Lung (tissue), 12 donors: ENCODE results near the gene CFAP91. TPM values are rescaled to one million over a fixed set of nuclear protein-coding genes. Genes with fewer than 3 reads are reported as not detected.

Source experiments
- ATAC-seq: fragments of 200-7000 bp; cut with Tn5 transposase; one replicate; pipeline ENCODE4 v1.9.1; 2020; ENCODE audit warnings: moderate number of reproducible peaks; ENCODE audit not compliant: insufficient read depth, low FRiP score
- DNase-seq, 3 donors: peaks; one replicate each; pipeline ENCODE4 v3.0.0-alpha.2; 2013 to 2017
- H3K27ac ChIP-seq, 2 donors: one replicate each; pipeline ENCODE4 v1.5.1; 2013; ENCODE audit warnings: mild to moderate bottlenecking in 2 of 2, moderate library complexity in 2 of 2, control low read depth in 1 of 2, inconsistent platforms in 1 of 2, low read depth in 1 of 2, low read length in 1 of 2
- H3K27me3 ChIP-seq, 3 donors: one replicate each; pipeline ENCODE4 v1.5.1; 2013; ENCODE audit warnings: low read length in 2 of 3; ENCODE audit not compliant: control insufficient read depth in 3 of 3, insufficient read depth in 3 of 3
- H3K36me3 ChIP-seq, 4 donors: one replicate each; pipeline ENCODE4 v1.5.1; 2013; ENCODE audit warnings: low read length in 4 of 4, mild to moderate bottlenecking in 1 of 4, moderate library complexity in 1 of 4; ENCODE audit not compliant: control insufficient read depth in 4 of 4, insufficient read depth in 4 of 4
- H3K4me1 ChIP-seq, 5 donors: one replicate each; pipeline ENCODE4 v1.5.1; 2013; ENCODE audit warnings: low read length in 5 of 5, mild to moderate bottlenecking in 2 of 5, moderate library complexity in 1 of 5; ENCODE audit not compliant: control insufficient read depth in 5 of 5, insufficient read depth in 5 of 5
- H3K4me3 ChIP-seq: one replicate; pipeline ENCODE4 v1.5.1; 2013; ENCODE audit warnings: mild to moderate bottlenecking, control low read depth, moderate library complexity
- H3K9ac ChIP-seq, 2 donors: one replicate each; pipeline ENCODE4 v1.5.1; 2013; ENCODE audit warnings: low read length in 2 of 2, control low read depth in 1 of 2; ENCODE audit not compliant: insufficient read depth in 1 of 2
- H3K9me3 ChIP-seq, 4 donors: one replicate each; pipeline ENCODE4 v1.5.1; 2013; ENCODE audit warnings: low read length in 3 of 4, mild to moderate bottlenecking in 1 of 4, moderate library complexity in 1 of 4; ENCODE audit not compliant: control insufficient read depth in 4 of 4, insufficient read depth in 3 of 4
- CTCF ChIP-seq: IDR thresholded peaks from 2 replicates; pipeline ENCODE4 v1.5.1; 2012; ENCODE audit warnings: mild to moderate bottlenecking; ENCODE audit errors: control extremely low read depth, extremely low read depth
- WGBS, 2 donors: extraction: QIAGEN DNeasy Blood & Tissue Kit; methylation state at CpG; one replicate each; pipeline ENCODE4 v1.1.7; 2013; 5-methylcytosine and 5-hydroxymethylcytosine counted together
- polyA plus RNA-seq, 2 donors: library from polyadenylated mRNA; stranded (reverse); fragments of 200-250 nt; gene quantifications; one replicate each; pipeline ENCODE4 v1.2.1, GENCODE V29; 2013
- total RNA-seq, 2 donors: library from RNA; depleted of rRNA in 1 of 2; stranded (reverse); fragments of >200 nt in 1 of 2; gene quantifications; one replicate each; pipeline ENCODE4 v1.2.1, GENCODE V29; 2014 to 2021
- donor health status: control.
- donor health status: control.
- donor health status: Bipolar disorder and iron deficiency.
- donor health status: healthy.
- donor health status: DM: yes; HTN: yes; CAD: no.

The CFAP91 gene
- total and polyA plus RNA-seq, 4 donors, result 3.4 to 19.0 (median 11.1) TPM

GRCh38 chr3:119723022-119723421 is 20.2 kb downstream of the CFAP91 start:
- Histone ChIP-seq H3K9ac (no peak overlapping the region), H3K36me3 (no peaks in the 10 kb centered on the region), H3K4me1 (no peaks in the 10 kb centered on the region), H3K27ac (no peak overlapping the region), H3K27me3 (no peaks in the 10 kb centered on the region), H3K9me3 (no peaks in the 10 kb centered on the region), H3K4me3 (no peak overlapping the region)
- ATAC-seq, result no peak
- WGBS, 2 donors, result 52 to 54% methylated on average over 2 of the region's 2 CpGs
- no peak for TF ChIP-seq CTCF
- no peak for DNase-seq

GRCh38 chr3:119726909-119727308 is 24.1 kb downstream of the CFAP91 start:
- Histone ChIP-seq H3K36me3 (no peaks in the 10 kb centered on the region), H3K27ac (no peak overlapping the region), H3K4me1 (no peaks in the 10 kb centered on the region), H3K27me3 (no peaks in the 10 kb centered on the region), H3K9me3 (no peaks in the 10 kb centered on the region), H3K9ac (no peak overlapping the region), H3K4me3 (no peak overlapping the region)
- DNase-seq (no peak), ATAC-seq (no peak)
- TF ChIP-seq CTCF, result no peak
- WGBS, 2 donors, result 74 to 85% methylated on average over 2 of the region's 2 CpGs

DNA sequence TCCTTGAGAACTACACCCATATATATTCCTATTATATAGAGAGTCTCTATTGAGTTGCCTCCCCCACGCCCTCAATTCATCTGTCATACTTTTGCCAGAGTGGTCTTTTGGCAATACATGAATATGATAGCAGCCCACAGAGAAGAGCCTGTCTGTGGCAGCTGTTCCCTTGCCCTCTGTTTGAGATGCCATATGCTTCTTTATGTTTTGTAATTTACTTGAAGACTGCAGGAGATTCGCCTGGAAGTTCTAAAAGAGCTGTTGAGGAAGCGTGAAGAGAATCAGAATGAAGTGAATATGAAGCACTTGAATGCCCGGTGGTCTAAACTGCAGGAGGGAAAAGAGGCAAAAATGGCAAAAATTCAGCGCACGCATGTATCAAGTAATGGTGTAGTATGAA is 27.2 kb downstream of the CFAP91 start:
- H3K4me1 ChIP-seq, result no peaks in the 10 kb centered on the region
- H3K27me3 ChIP-seq, result no peaks in the 10 kb centered on the region
- ATAC-seq (no peak), DNase-seq (no peak)
- H3K27ac ChIP-seq, result no peak overlapping the region
- no peak overlapping the region for H3K9ac ChIP-seq
- no peak overlapping the region for H3K4me3 ChIP-seq
- no peaks in the 10 kb centered on the region for H3K9me3 ChIP-seq
- WGBS, 2 donors, result 96 to 99% methylated on average over 6 of the region's 6 CpGs
- TF ChIP-seq CTCF, result no peak
- no peaks in the 10 kb centered on the region for H3K36me3 ChIP-seq

DNA sequence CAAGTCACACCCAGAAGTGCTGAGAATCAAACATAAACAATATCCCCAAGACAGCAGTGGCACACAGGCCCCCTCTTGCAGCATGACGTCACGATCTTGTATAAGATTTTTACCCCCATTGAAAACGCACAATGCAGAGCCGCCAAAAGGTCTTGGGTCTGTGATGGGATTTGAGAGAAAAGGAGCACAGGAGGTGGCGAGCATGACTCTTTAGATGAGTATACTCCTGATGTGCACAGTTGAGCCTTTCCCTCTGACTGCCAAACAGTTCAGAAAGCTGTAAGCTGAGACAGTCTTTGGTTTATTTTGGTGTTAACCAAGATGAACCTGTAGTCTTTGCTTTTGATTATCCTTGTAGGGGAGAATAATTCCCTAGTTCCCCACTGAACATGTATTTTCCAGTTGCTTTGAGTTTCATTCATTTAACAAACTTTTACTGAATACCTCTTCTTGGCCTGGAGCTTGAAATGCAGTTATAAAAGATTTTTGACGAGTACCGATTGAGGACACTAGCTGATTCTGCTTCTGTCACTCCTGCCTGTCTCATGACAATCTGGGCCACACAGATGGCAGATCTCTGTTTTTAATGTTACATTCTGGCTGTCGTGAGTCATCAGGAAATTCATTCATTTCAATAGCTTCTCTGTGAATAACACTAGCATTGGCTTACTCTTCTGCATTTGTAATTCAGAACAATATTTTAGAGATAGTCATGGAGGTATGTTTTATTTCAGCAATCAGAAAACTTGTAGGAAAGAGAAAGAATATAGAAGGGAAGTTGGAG is 28.9 kb downstream of the CFAP91 start:
- Histone ChIP-seq H3K27me3 (no peaks in the 10 kb centered on the region), H3K4me3 (no peak overlapping the region), H3K4me1 (no peaks in the 10 kb centered on the region), H3K9me3 (no peaks in the 10 kb centered on the region), H3K27ac (no peak overlapping the region), H3K36me3 (no peaks in the 10 kb centered on the region), H3K9ac (no peak overlapping the region)
- ATAC-seq, result no peak
- TF ChIP-seq CTCF, result no peak
- 84 to 88% methylated on average over 8 of the region's 8 CpGs for WGBS, 2 donors
- DNase-seq, result no peak
